GM12864 (cell line): ENCODE data around the gene IL1RAPL2.

Source experiments
- DNase-seq: peaks from one replicate; pipeline ENCODE4 v3.0.0-alpha.2; 2011; ENCODE audit warnings: low read depth
- H3K4me3 ChIP-seq: 2 replicates; pipeline ENCODE4 v1.5.1; 2011; ENCODE audit warnings: mild to moderate bottlenecking, low read depth, low read length, control low read depth
- CTCF ChIP-seq: IDR thresholded peaks from 2 replicates; pipeline ENCODE4 v1.5.1; 2011; ENCODE audit warnings: low read depth, mild to moderate bottlenecking, moderate library complexity, low read length, control low read depth, inconsistent platforms; ENCODE audit errors: missing control alignments

Gene IL1RAPL2

GRCh38 chrX:105168577-105168976, 602.6 kb downstream of the IL1RAPL2 start:
- no peak for TF ChIP-seq CTCF
- no peak for DNase-seq
- H3K4me3 ChIP-seq, result no peak overlapping the region

GRCh38 chrX:105173071-105173470, 607.1 kb downstream of the IL1RAPL2 start:
- H3K4me3 ChIP-seq, result no peak overlapping the region
- no peak for TF ChIP-seq CTCF
- no peak for DNase-seq

GRCh38 chrX:105179644-105180043, 613.6 kb downstream of the IL1RAPL2 start:
- H3K4me3 ChIP-seq, result no peak overlapping the region
- no peak for DNase-seq
- TF ChIP-seq CTCF, result no peak

- no peak overlapping the region for H3K4me3 ChIP-seq
- TF ChIP-seq CTCF, result no peak
- DNase-seq, result no peak
These were observed 623.1 kb downstream of the IL1RAPL2 start for GRCh38 chrX:105189093-105189492.

GRCh38 chrX:105190252-105190853, 624.4 kb downstream of the IL1RAPL2 start:
- TF ChIP-seq CTCF, result peak; percentile 60
- H3K4me3 ChIP-seq, result no peak overlapping the region
- no peak for DNase-seq

- H3K4me3 ChIP-seq, result no peak overlapping the region
- no peak for DNase-seq
- peak; percentile 20 for TF ChIP-seq CTCF
These were observed 625.9 kb downstream of the IL1RAPL2 start for GRCh38 chrX:105191878-105192277.

- H3K4me3 ChIP-seq, result no peak overlapping the region
- DNase-seq, result no peak
- no peak for TF ChIP-seq CTCF
These were observed 643.4 kb downstream of the IL1RAPL2 start for GRCh38 chrX:105209406-105209805.
